Measurements from ENCODE around the gene PRSS12.

The PRSS12 gene

DNA sequence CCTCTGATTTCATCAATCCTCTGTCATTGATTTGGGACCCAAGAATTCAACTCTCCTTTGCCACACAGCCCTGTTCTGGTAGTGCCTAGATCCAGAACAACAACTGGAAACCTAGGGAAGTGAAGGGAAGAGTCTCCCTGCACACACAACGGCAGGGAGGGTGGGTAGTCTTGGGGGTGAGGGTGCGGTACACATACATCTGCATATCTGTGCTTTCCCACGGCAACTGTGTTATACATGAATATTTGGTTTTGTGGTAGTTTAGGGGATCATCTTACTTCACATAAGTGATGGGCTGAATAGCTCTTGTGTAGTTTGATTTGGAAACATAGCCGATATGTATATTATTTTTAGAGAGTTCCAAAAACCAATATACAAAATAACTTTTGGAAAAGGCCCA is 3.3 kb upstream of the PRSS12 start:
- no peak for DNase-seq (ENCODE audit: low spot score)

DNA sequence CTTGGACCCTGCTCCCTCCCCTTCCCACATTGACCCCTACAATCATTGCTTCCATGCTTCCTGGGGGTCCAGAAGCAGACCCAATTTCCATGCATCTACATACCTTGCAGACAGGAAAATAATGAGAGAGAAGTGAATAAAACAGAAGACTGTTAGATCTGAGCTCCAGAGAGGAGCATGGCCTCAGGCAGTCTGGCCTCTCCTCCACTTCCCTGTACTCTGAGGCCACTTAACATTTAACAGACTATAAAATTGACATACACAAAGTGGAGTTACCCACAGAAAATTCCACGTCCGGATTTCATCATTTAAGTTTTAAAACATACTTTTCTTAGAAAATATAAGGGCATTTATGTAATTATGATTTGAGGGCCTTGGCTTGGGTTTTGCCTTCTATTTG is 2.1 kb upstream of the PRSS12 start:
- DNase-seq (ENCODE audit: low spot score), result no peak

DNA sequence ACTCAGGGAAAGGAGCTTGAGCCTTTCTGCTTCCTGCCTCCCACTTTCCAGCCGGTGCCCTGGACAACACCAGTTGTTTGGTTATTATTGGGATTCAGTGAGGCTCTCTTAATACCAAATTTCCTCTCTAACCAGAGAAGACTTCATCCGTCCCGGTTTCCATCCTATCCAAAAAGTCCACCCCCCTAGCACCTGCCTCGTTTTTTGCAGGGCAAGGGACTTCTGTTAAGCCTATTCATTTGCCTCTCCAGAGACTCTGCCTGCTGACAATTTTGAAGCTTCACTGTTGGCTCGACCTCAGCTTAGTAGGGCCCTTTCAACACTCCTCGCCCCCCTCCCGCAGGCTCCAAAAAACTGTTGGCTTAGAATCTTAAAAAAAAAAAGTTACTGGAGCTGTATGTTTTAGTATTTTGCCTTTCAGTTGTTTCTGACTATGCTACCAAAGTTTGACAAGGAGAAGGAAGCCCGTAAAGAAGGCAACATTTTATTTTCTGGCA is 779 bp upstream of the PRSS12 start:
- no peak for DNase-seq (ENCODE audit: low spot score)

DNA sequence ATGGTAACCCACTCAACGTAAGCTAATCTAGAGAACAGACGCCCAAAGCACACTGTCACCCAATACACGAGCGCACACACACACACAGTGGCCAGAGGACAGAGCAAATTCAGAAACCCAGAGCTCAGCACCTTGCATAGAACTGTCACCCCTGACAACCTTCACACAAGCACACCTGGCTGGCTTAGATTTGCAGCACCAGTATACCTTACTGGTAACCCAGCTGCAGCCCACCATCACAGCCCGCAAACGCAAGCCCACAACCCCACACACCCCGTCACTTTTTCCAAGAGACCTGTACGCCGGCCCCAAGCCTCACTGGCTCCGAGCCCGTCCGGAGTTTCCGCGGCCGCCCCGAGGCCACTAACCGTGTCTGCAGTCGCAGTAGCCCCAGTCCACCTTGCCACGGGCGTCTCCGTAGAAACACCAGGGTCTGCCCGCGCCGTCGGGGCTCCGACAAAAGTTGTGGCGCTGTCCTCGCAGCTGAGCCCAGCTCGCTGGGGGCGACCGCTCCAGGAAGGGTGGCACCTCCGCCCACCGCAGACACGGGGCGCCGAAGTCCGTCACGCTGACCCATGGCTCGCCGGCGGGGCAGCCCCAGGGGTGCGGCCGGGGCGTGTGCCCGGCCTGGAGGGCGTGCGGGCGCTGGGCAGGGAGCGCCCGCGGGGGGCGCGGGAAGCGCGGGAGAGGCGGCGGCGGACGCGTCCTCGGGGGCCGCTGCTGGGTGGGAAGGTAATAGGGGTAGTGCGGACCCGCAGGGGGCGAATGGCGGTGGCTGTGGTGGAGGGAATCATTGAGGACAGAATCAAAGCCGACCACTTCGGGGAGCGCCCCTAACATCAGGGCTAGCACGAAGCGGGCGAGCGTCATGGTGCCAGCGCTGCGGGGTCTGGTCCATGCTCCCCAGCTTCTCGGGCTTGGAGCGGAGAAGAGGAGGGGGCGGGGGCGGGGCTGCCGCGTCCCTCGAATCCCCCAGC is 664 bp downstream of the PRSS12 start:
- no peak for DNase-seq (ENCODE audit: low spot score)

DNA sequence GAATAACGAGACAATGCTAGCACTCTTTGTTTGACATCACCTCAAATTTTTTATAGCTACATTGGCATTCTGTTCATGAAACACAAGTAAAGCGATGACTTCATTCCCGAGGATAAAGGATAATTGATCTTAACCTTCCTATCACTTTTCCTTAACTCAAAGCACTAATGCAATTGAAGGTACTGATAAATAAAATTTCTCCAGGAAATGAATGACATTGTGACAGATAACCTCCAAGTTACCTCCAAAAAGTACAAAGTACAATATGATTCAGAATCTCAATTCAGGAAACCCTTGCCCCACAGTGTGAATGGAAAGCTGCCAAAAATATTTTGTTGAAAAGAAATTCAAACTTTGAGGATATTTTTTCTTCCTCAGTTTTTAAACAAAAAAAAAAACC is 1.8 kb downstream of the PRSS12 start:
- DNase-seq (ENCODE audit: low spot score), result no peak

DNA sequence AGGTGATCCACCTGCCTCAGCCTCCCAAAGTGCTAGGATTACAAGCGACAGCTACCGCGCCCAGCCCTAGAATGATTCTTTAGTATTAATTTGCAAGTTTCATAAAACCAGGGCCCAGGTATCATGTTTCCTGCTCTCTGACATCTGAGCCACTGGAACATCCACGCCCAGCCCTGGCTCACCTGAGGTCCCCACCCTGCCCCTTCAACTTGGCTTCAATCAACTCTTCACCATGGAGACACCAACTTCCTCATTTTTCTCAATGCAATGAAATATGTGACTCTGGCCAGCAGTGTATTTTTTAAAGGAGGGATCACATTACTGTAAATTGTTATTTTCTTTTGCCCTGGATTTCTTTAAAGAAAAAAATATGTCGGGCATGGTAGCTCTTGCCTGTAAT is 3.9 kb downstream of the PRSS12 start:
- DNase-seq (ENCODE audit: low spot score), result no peak

DNA sequence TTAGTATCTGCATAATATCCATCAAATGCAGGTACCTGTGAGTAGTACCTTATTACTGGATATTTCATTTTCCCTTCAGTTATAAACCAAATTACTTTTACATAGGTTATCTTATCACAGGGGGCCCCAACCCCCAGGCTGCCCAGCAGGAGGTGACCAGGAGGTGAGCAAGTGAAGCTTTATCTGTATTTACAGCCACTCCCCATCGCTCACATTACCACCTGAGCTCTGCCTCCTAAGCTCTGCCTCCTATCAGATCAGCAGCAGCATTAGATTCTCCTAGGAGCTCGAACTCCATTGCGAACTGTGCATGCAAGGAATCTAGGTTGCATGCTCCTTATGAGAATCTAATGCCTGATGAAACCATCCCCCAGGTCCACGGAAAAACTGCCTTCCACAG is 6.3 kb downstream of the PRSS12 start:
- no peak for DNase-seq (ENCODE audit: low spot score)

DNA sequence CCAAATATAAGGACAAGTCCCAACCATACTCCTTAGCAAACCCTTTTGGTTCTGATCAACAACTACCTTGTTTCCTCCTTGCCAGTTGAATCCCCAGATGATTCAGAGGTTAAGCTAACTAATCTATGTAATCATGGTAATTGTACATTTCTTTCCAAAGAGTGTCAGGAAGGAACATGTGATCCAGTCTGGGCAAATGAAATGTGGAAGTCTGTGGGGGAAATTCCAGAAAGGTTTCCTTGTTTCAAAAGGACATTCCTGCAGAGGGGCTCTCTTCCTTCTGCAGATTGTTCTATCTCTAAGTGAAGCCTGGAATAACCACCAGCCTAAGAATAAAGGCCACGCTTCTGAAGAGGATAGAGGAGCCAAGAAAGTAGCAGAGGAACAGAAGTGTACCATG is 7.0 kb downstream of the PRSS12 start:
- no peak for DNase-seq (ENCODE audit: low spot score)

DNA sequence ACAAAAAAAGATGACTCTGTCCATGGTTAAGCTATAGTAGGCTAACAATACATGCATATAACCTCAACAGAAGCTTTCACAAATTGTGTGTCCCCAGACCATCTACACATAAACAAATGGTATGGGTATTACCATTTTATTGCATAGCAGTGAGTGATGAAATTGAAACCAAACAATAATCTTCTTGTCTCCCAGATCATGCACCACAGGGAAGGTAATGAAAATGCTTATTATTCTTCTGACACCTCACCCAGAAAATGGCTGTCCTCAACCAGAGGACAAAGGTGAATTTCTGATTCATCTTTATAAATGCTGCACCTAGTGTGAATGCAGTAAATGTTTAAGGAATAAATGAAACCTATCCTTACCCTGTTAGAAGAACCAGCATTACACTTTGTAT is 8.0 kb downstream of the PRSS12 start:
- no peak for DNase-seq (ENCODE audit: low spot score)

DNA sequence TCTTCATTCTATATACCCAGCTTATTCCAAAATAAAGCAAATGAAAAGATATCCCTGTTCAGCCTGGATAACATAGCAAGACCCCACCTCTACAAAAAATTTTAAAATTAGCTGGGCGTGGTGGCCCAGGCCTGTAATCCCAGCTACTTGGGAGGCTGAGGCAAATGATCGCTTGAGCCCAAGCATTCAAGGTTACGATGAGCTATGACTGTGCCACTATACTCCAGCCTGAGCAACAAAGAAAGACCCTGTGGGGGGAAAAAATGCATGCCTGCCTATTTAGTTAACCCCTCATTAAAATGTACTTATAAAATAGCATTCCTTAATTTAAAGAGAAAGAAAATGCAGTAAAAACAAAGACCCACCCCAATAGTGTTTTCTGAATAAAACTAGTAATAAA is 9.3 kb downstream of the PRSS12 start:
- no peak for DNase-seq (ENCODE audit: low spot score)

DNA sequence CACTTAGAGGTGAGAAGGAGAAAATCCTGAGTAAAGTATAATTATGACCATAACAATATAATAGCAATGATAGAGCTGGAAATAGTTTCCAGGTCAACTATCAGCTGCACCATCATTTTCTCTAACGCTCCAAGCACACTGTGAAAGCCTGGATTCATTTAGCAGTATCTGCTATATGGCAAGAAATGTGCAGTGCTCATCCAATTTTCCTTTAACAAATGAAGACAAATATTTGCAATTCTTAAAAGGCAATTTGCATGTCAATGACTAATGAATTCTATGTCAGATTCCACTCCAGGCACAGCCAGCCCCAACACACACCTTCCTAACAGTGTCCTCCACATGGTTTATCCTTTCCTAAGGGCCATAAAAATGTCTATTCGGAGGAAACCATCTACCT is 12.7 kb downstream of the PRSS12 start:
- DNase-seq (ENCODE audit: low spot score), result no peak

DNA sequence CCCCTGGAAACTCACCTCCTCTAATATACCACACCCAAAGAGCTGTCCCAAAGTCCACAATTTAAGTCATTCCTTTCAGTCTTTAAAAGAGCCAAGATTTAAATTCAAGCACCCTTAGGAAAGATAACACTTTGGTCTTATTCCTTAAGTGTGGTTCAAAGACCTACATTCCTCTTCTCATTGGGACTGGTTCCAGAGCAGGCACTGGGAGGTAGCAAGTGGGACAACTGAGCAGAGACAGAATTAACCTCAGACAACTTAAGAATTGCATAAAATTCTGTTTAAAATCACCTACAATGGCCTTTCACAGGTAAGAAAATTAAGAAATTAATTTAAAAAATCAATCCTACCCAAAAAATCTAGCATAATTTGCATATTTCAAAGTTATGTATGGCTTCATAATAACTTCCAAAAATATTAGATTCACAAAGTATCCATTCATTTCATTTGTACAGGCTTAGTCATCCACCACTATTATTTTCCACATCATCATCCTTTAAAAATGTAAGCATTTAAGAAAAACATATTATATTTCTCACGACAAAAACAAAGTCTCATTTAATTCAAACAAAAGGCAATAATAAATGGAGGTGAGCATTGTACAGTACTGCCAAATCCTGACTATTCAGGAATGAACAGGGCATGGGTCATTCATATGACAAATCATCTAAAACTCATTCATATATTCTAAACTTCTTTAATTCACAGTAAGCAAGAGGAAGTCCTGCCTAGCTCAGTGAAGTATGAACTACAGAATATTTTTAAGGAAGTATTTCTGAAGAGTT is 13.6 kb downstream of the PRSS12 start:
- DNase-seq (ENCODE audit: low spot score), result no peak

DNA sequence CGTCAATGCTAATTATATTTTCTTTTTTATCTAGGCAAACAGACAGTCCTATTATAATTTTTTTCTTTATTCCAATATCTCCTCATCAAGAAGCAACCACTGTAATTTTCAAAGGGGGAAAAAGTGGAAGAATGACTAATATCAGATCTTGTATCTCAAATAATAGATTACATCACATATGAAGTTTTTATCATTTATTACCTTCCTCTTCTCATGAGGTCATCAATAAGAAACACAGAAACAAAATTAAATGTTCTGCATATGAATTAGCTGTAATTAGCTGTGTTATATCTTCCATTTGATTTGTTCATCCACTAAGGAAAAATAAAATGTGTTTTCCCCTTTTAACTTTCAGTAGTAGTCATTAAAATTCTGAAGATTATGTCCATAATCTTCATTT is 14.3 kb downstream of the PRSS12 start:
- DNase-seq (ENCODE audit: low spot score), result no peak

DNA sequence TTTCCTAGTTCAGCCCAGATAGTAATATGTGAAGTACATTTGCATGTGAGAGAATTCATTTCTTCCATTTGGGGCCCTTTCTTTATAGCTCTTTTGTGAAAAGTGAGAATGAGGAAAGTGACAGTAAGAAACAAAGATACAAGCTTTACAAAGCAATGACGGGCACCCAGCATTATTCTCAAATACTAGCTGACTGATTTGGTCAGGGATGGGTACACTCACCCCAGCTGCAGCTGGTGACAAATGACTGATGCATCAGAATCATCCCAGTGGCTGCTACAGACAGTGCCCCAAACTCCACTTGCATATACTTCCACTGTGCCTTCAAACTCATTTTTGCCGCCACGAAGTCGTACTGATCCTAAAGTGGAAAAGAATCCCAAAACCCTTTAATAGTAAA is 14.8 kb downstream of the PRSS12 start:
- no peak for DNase-seq (ENCODE audit: low spot score)

DNA sequence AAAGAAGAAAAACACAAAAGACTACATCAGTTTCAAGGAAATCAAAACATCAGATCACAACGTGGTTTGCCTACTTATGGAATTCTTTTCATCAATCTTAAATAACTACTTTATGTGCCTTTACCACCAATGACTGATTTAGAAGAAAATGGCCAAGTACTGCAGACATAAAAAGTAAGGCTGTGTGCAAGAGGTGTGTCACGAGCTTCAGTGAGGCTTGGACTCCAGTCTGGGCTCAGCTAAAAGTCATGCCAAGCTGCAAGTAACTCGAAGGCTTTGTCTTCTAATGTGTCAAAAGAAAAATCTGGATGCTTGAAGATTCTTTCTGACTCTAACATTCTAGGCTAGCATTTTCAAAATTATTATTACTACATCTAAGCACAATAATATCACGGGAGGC is 17.0 kb downstream of the PRSS12 start:
- DNase-seq (ENCODE audit: low spot score), result no peak

DNA sequence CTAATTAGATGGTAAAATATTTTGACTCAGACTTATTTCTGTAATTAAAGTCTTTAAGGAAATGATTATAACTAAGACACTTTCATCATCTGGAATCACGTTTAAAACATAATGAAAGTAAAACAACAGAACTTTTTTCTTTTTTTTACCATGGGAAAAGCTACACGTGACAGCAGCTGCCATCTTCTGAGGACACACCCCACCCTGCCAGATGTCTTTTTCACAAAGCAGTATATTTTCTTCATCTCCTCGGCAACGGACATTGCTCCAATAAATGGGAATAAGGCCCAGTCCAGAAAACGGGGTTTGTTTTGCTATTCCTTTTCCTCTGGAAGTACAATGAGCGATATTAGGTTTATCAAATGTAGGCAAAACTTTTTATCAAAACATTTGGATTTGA is 17.5 kb downstream of the PRSS12 start:
- no peak for DNase-seq (ENCODE audit: low spot score)

DNA sequence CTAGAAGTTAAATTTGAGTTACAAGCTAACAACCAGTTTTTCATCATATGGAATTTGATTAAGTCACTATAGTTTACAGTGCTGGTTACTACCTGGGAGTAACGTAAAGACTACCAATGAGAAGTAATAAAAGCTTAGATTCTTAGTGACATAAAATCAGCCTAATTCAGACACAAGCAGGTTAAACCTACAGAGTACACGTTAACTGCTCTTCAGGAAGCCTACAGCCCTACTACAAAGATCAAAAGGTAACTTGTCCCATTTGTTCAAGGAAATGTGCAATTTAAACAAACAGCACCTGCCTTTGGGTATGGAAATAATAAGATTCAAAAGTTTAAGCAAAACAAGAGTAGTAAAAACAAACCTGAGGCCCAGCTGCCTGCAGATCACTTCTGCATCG is 21.5 kb downstream of the PRSS12 start:
- DNase-seq (ENCODE audit: low spot score), result no peak

DNA sequence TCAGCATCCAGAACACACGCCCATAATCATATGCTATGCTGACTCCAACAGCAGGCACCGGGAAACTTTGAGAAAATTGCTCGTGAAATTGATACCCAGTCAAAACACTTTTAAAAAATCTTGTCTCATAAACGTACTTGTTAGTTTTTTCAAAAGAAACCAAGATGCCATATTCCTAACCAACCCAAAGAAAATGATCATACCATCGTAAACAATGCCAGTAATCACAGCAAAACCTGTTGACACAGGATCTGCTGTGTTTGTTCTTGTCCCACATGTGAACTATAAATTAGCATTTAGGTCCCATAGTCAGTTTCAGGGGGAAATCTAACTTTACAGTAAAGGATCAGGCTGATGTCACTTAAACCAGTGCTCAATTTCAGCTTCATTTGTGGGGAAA is 23.0 kb downstream of the PRSS12 start:
- no peak for DNase-seq (ENCODE audit: low spot score)

DNA sequence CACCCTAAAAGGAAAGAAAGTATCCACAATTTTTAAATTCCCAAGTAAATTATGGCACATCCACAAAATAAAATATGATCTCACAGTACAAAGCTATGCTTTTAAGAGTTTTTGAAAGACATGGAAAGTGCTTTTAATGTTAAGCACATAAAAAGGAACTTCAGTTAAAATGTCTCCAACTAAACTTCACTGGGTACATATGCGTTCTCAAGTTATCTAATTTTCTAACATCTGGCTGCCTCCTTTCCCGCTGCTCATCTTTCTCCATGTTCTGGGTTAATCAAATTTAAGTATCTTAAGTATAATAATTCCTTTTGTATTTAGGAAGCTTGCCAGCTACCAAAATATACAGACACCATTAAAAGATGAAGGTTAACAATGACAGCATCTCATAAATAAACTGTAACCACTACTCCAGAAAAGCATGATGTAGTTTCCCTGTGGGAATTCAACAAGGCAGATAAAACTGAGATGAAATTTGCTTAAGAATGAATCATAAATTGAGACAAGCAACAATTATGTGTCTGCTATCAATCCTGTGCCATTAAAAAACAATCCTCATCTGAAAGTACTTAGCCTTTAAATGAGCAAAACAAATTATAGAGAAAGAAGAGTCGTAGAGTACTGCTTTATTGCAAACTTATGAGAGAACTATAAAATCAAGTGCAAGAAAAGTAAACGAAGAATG is 25.1 kb downstream of the PRSS12 start:
- no peak for DNase-seq (ENCODE audit: low spot score)

DNA sequence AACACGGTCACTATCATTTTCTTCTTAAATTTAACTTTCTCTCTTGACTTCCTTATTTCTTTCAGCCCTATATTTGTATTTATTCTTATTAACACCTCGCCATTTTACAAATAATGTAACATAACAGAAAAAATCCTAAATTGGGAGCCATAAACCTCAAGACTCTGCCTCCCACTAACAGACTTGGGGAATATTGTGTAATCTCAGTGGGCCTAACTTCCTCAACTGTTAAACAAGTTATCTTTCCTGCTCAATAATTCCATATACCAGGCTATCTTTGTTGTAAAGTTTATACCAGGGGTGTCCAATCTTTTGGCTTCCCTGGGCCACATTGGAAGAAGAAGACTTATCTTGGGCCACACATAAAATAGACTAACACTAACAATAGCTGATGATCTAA is 26.2 kb downstream of the PRSS12 start:
- DNase-seq (ENCODE audit: low spot score), result no peak

DNA sequence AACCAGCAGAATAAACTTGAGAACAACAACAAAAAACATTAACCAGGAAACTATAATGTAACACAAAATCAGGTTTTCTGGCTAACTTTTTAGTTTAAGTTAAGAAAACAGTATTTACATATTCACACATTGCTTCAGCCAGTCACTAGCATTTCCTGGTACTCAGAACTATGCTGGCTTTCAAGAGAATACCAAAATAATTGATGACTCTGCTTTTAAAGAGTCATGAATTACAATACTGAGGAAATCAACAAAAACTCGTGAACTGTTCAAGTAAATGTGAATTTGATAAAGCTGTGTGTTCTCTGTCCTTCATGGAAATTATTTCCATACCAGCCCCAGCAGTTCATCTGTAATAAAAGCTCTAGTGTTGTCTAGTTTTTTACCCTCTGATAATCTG is 27.4 kb downstream of the PRSS12 start:
- no peak for DNase-seq (ENCODE audit: low spot score)

DNA sequence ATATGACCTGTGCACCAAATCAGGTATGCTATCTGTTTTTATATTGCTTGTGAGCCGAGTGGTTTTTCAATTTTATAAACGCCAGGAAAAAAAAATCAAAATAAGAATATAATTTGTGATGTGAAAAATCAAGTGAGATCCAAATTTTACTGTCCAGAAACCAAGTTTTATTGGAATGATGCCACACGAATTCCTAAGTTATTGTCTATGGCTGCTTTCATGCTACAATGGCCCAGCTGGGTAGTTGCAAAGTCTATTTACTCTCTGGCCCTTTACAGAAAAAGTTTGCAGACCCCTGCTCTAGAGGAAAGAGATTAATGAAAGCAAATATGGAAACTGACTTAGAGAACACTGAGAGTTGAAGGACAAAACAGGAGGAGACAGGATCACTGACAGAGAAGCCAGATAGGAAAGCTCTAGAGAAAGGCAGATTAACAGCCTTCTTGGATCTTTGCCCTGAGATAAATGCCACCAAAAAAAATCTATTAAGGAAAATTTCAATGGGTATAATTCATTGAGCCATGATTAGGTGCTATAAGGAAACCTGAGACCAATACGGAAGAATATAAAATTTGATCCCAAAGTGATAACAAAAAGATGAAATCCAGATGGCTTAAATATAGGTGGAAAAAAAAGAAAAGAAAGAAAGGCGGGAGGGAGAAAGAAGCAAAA is 29.8 kb downstream of the PRSS12 start:
- DNase-seq (ENCODE audit: low spot score), result no peak
